Measurements from ENCODE around the gene ACOXL. TPM values are rescaled to one million over a fixed set of nuclear protein-coding genes. Genes with fewer than 3 reads are reported as not detected.

ACOXL gene
- total RNA-seq, 1 donor from 2014 or later = 0.23 TPM

DNA sequence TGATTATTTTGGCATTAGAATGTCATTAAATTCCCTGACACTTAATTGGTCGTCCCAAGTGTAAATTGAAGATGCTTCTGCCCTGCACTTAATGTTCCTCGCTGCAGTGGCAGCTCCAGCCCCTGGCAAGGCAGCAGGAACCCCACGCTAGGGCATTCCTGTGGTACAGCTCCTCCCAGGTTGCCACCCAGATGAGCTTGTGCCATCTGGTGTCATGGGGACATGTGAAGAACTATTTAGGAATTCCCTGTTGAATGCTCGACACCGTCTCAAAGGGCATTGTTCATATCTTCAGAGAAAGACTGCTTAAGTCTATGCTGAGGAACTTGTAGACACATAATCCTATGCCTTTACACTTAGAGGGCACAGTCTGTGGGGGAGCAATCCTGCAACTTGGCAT is 427.3 kb downstream of the ACOXL start:
- Histone ChIP-seq H3K4me1 (ENCODE audit: insufficient read depth, low read length) (peaks cover 39% of the 10 kb centered on the region), H3K27me3 (ENCODE audit: insufficient read depth, low read length) (no peaks in the 10 kb centered on the region), H2AFZ (ENCODE audit: low read depth, low read length) (no peak overlapping the region), H3K27ac (ENCODE audit: low read depth, low read length) (no peak overlapping the region), H3K4me3 (ENCODE audit: insufficient read depth, low read depth, low read length) (no peak overlapping the region), H3K9me3 (ENCODE audit: insufficient read depth, low read depth, low read length) (no peaks in the 10 kb centered on the region), H3K36me3 (ENCODE audit: insufficient read depth, low read length) (no peaks in the 10 kb centered on the region), H3K9ac (ENCODE audit: low read length) (no peak overlapping the region), H4K20me1 (ENCODE audit: insufficient read depth, low read length) (no peaks in the 10 kb centered on the region), H3K79me2 (ENCODE audit: insufficient read depth, low read length) (no peaks in the 10 kb centered on the region), H3K4me2 (ENCODE audit: low read length) (no peak overlapping the region)
- H3K36me3 Mint-ChIP-seq (ENCODE audit: low read depth, unreplicated experiment) = peaks cover 24% of the 10 kb centered on the region
- no peaks in the 10 kb centered on the region for H3K27me3 Mint-ChIP-seq (ENCODE audit: low read depth, unreplicated experiment)
- peak overlapping the region; percentile 36 for H3K4me3 Mint-ChIP-seq (ENCODE audit: unreplicated experiment)
- peak overlapping the region; percentile 90 for H3K27ac Mint-ChIP-seq (ENCODE audit: unreplicated experiment)
- no peak for DNase-seq (ENCODE audit: low read depth)
- H3K4me1 Mint-ChIP-seq (ENCODE audit: low read depth, unreplicated experiment) = peaks cover 67% of the 10 kb centered on the region
- no peak for FAIRE-seq
- peaks cover 1% of the 10 kb centered on the region for H3K9me3 Mint-ChIP-seq (ENCODE audit: unreplicated experiment)
- TF ChIP-seq EZH2 (IDR thresholded peaks at IDR 0.05; ENCODE audit: insufficient read depth, low read length) = no peak
- TF ChIP-seq, protein P1, sequence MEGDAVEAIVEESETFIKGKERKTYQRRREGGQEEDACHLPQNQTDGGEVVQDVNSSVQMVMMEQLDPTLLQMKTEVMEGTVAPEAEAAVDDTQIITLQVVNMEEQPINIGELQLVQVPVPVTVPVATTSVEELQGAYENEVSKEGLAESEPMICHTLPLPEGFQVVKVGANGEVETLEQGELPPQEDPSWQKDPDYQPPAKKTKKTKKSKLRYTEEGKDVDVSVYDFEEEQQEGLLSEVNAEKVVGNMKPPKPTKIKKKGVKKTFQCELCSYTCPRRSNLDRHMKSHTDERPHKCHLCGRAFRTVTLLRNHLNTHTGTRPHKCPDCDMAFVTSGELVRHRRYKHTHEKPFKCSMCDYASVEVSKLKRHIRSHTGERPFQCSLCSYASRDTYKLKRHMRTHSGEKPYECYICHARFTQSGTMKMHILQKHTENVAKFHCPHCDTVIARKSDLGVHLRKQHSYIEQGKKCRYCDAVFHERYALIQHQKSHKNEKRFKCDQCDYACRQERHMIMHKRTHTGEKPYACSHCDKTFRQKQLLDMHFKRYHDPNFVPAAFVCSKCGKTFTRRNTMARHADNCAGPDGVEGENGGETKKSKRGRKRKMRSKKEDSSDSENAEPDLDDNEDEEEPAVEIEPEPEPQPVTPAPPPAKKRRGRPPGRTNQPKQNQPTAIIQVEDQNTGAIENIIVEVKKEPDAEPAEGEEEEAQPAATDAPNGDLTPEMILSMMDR (IDR thresholded peaks at IDR 0.05; ENCODE audit: insufficient read depth, low read depth, low read length) = no peak

DNA sequence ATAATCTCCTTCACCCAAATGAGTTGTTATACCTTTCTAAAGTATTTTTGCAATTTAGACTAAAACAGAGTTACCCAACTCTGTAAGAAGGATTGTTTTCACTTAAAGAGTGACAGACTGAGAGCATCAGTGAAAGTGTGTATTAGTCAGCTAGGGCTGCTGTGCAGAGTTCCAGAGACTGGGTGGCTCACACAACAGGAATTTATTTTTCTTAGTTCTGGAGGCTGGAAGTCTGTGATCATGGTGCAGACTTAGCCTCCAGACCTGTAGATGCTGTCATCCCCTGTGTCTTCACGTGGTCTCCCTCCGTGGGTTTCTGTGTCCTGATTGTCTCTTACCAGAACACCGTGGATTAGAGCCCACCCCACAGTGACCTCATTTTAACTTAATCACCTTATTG is 428.4 kb downstream of the ACOXL start:
- Histone ChIP-seq H3K9ac (ENCODE audit: low read length) (peak overlapping the region; percentile 21), H3K27ac (ENCODE audit: low read depth, low read length) (peak overlapping the region; percentile 54), H3K4me1 (ENCODE audit: insufficient read depth, low read length) (peaks cover 36% of the 10 kb centered on the region), H3K4me3 (ENCODE audit: insufficient read depth, low read depth, low read length) (no peak overlapping the region), H3K27me3 (ENCODE audit: insufficient read depth, low read length) (no peaks in the 10 kb centered on the region), H4K20me1 (ENCODE audit: insufficient read depth, low read length) (no peaks in the 10 kb centered on the region), H3K36me3 (ENCODE audit: insufficient read depth, low read length) (no peaks in the 10 kb centered on the region), H3K4me2 (ENCODE audit: low read length) (peak overlapping the region; percentile 62), H3K79me2 (ENCODE audit: insufficient read depth, low read length) (no peaks in the 10 kb centered on the region), H3K9me3 (ENCODE audit: insufficient read depth, low read depth, low read length) (no peaks in the 10 kb centered on the region), H2AFZ (ENCODE audit: low read depth, low read length) (no peak overlapping the region)
- H3K36me3 Mint-ChIP-seq (ENCODE audit: low read depth, unreplicated experiment) = peaks cover 27% of the 10 kb centered on the region
- FAIRE-seq = peak; percentile 96
- peaks cover 59% of the 10 kb centered on the region for H3K4me1 Mint-ChIP-seq (ENCODE audit: low read depth, unreplicated experiment)
- H3K27me3 Mint-ChIP-seq (ENCODE audit: low read depth, unreplicated experiment) = no peaks in the 10 kb centered on the region
- TF ChIP-seq, protein P1 (IDR thresholded peaks at IDR 0.05; ENCODE audit: insufficient read depth, low read depth, low read length) = no peak
- TF ChIP-seq EZH2 (IDR thresholded peaks at IDR 0.05; ENCODE audit: insufficient read depth, low read length) = no peak
- peak overlapping the region; percentile 90 for H3K27ac Mint-ChIP-seq (ENCODE audit: unreplicated experiment)
- peaks cover 1% of the 10 kb centered on the region for H3K9me3 Mint-ChIP-seq (ENCODE audit: unreplicated experiment)
- peak; percentile 89 for DNase-seq (ENCODE audit: low read depth)
- peak overlapping the region; percentile 58 for H3K4me3 Mint-ChIP-seq (ENCODE audit: unreplicated experiment)

DNA sequence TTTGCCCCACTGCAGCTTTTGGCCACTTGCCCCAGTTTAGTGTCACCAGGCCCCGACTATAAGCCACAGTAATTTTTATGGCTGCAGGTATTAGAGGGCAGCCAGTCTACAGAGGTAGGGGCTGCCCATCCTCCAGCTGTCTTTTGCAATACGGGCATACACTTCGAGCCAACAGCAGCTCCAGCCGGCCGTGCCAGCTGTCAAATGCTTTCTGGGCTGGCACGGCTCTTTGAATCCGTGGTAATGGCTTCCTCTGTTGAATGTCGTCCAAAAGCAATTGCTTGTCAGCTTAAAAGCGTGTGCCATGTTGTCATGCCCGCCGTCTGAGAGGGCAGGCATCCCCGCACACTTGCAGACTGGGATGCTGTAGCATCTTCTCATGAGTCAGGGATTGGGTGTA is 429.6 kb downstream of the ACOXL start:
- Histone ChIP-seq H2AFZ (ENCODE audit: low read depth, low read length) (no peak overlapping the region), H3K9me3 (ENCODE audit: insufficient read depth, low read depth, low read length) (no peaks in the 10 kb centered on the region), H3K27ac (ENCODE audit: low read depth, low read length) (no peak overlapping the region), H3K27me3 (ENCODE audit: insufficient read depth, low read length) (no peaks in the 10 kb centered on the region), H3K9ac (ENCODE audit: low read length) (no peak overlapping the region), H3K4me2 (ENCODE audit: low read length) (peak overlapping the region; percentile 62), H3K4me3 (ENCODE audit: insufficient read depth, low read depth, low read length) (no peak overlapping the region), H3K4me1 (ENCODE audit: insufficient read depth, low read length) (peaks cover 36% of the 10 kb centered on the region), H3K36me3 (ENCODE audit: insufficient read depth, low read length) (no peaks in the 10 kb centered on the region), H4K20me1 (ENCODE audit: insufficient read depth, low read length) (no peaks in the 10 kb centered on the region), H3K79me2 (ENCODE audit: insufficient read depth, low read length) (no peaks in the 10 kb centered on the region)
- peaks cover 20% of the 10 kb centered on the region for H3K36me3 Mint-ChIP-seq (ENCODE audit: low read depth, unreplicated experiment)
- DNase-seq (ENCODE audit: low read depth) (no peak), FAIRE-seq (no peak)
- TF ChIP-seq, protein P1 (IDR thresholded peaks at IDR 0.05; ENCODE audit: insufficient read depth, low read depth, low read length) = no peak
- TF ChIP-seq EZH2 (IDR thresholded peaks at IDR 0.05; ENCODE audit: insufficient read depth, low read length) = no peak
- no peaks in the 10 kb centered on the region for H3K27me3 Mint-ChIP-seq (ENCODE audit: low read depth, unreplicated experiment)
- H3K27ac Mint-ChIP-seq (ENCODE audit: unreplicated experiment) = no peak overlapping the region
- H3K4me1 Mint-ChIP-seq (ENCODE audit: low read depth, unreplicated experiment) = peaks cover 53% of the 10 kb centered on the region
- H3K9me3 Mint-ChIP-seq (ENCODE audit: unreplicated experiment) = peaks cover 1% of the 10 kb centered on the region
- H3K4me3 Mint-ChIP-seq (ENCODE audit: unreplicated experiment) = no peak overlapping the region

Measured in astrocyte (in vitro differentiated cells and primary cell).